Progenitor cell of endocrine pancreas (in vitro differentiated cells): Measurements from ENCODE around the gene CARS1. TPM values are rescaled to one million over a fixed set of nuclear protein-coding genes. Genes with fewer than 3 reads are reported as not detected.

ENCODE experiments used
- DNase-seq: peaks from one replicate; pipeline ENCODE4 v3.0.0; 2021; ENCODE audit warnings: low spot score; ENCODE audit not compliant: unreplicated experiment
- H3K27ac Mint-ChIP-seq: 2 replicates; pipeline ENCODE4 v1.8.0; 2021; ENCODE audit warnings: mild to moderate bottlenecking, moderate library complexity, mixed read lengths
- H3K27me3 Mint-ChIP-seq: 2 replicates; pipeline ENCODE4 v1.8.0; 2021; ENCODE audit warnings: mixed read lengths
- H3K36me3 Mint-ChIP-seq: 2 replicates; pipeline ENCODE4 v1.8.0; 2022; ENCODE audit warnings: mixed read lengths; ENCODE audit not compliant: insufficient read depth
- H3K4me1 Mint-ChIP-seq: 2 replicates; pipeline ENCODE4 v1.8.0; 2021; ENCODE audit warnings: low read depth, mixed read lengths
- H3K4me3 Mint-ChIP-seq: 2 replicates; pipeline ENCODE4 v1.8.0; 2021; ENCODE audit warnings: low read depth, mild to moderate bottlenecking, moderate library complexity, mixed read lengths
- H3K9me3 Mint-ChIP-seq: 2 replicates; pipeline ENCODE4 v1.8.0; 2021; ENCODE audit warnings: low read depth, mixed read lengths
- CTCF ChIP-seq: fragments of 200-600 bp; sonication (generic); IDR thresholded peaks from one replicate; pipeline ENCODE4 v1.5.0; 2021; ENCODE audit warnings: antibody characterized with exemption, mild to moderate bottlenecking; ENCODE audit not compliant: unreplicated experiment
- total RNA-seq: library from RNA; stranded (reverse); gene quantifications from 2 replicates; pipeline ENCODE4 v1.2.1, GENCODE V29; 2021

The CARS1 gene
- total RNA-seq, 1 donor from 2014 or later: 56.4 TPM

GRCh38 chr11:3103076-3103475 is 45.9 kb upstream of the CARS1 start:
- DNase-seq: no peak
- Mint-ChIP-seq H3K9me3 (no peaks in the 10 kb centered on the region), H3K4me3 (no peak overlapping the region), H3K4me1 (no peaks in the 10 kb centered on the region), H3K36me3 (peaks cover 2% of the 10 kb centered on the region), H3K27ac (no peak overlapping the region), H3K27me3 (peaks cover 28% of the 10 kb centered on the region)
- TF ChIP-seq CTCF: no peak

- Mint-ChIP-seq H3K36me3 (peaks cover 2% of the 10 kb centered on the region), H3K4me3 (no peak overlapping the region)
These were observed 45.4 kb upstream of the CARS1 start for GRCh38 chr11:3102641-3102921.

GRCh38 chr11:3101921-3102640 is 44.9 kb upstream of the CARS1 start:
- Mint-ChIP-seq H3K9me3 (no peaks in the 10 kb centered on the region), H3K4me1 (no peaks in the 10 kb centered on the region), H3K27ac (no peak overlapping the region), H3K27me3 (peaks cover 32% of the 10 kb centered on the region), H3K4me3 (no peak overlapping the region), H3K36me3 (peaks cover 5% of the 10 kb centered on the region)
- DNase-seq: no peak
- no peak for TF ChIP-seq CTCF

More at GRCh38 chr11:3102641-3102921, 45.4 kb upstream of the CARS1 start:
- DNase-seq: no peak
- H3K9me3 Mint-ChIP-seq: no peaks in the 10 kb centered on the region
- H3K27ac Mint-ChIP-seq: no peak overlapping the region
- no peak for TF ChIP-seq CTCF
- peaks cover 31% of the 10 kb centered on the region for H3K27me3 Mint-ChIP-seq
- no peaks in the 10 kb centered on the region for H3K4me1 Mint-ChIP-seq

GRCh38 chr11:3099178-3099577 is 42.0 kb upstream of the CARS1 start:
- no peak for TF ChIP-seq CTCF
- H3K9me3 Mint-ChIP-seq: no peaks in the 10 kb centered on the region
- H3K4me3 Mint-ChIP-seq: no peak overlapping the region
- H3K27ac Mint-ChIP-seq: no peak overlapping the region
- peaks cover 34% of the 10 kb centered on the region for H3K27me3 Mint-ChIP-seq
- no peaks in the 10 kb centered on the region for H3K4me1 Mint-ChIP-seq
- peaks cover 5% of the 10 kb centered on the region for H3K36me3 Mint-ChIP-seq
- no peak for DNase-seq

- TF ChIP-seq CTCF: no peak
- Mint-ChIP-seq H3K36me3 (peaks cover 5% of the 10 kb centered on the region), H3K4me3 (no peak overlapping the region), H3K9me3 (no peaks in the 10 kb centered on the region), H3K4me1 (no peaks in the 10 kb centered on the region), H3K27me3 (peaks cover 34% of the 10 kb centered on the region), H3K27ac (no peak overlapping the region)
- DNase-seq: no peak
These were observed 39.8 kb upstream of the CARS1 start for GRCh38 chr11:3096909-3097530.
